ENCODE measurements around the gene TBCK.
"Not testable (repeated sequence)": the region's sequence is repeated elsewhere in the genome, so short reads cannot be mapped to it uniquely, and the experiment has no call there.

The TBCK gene

GRCh38 chr4:106315968-106316772, at the start of gene TBCK, which contains the start of gene AIMP1:
Gene TBCK, minus strand, starts transcription at chr4:106316209. Its CDS starts 7,249 bp downstream, at chr4:106308960.
Gene AIMP1, plus strand, starts transcription at chr4:106316550. Its CDS starts 8,460 bp downstream, at chr4:106325010.
- DNase-seq = peak; percentile 96

GRCh38 chr4:106365613-106366012, 49.6 kb upstream of the TBCK start:
- DNase-seq = no peak

GRCh38 chr4:106364282-106364681, 48.3 kb upstream of the TBCK start:
- DNase-seq = no peak

- no peak for DNase-seq
Measured at GRCh38 chr4:106362086-106362825, 46.2 kb upstream of the TBCK start.

DNA sequence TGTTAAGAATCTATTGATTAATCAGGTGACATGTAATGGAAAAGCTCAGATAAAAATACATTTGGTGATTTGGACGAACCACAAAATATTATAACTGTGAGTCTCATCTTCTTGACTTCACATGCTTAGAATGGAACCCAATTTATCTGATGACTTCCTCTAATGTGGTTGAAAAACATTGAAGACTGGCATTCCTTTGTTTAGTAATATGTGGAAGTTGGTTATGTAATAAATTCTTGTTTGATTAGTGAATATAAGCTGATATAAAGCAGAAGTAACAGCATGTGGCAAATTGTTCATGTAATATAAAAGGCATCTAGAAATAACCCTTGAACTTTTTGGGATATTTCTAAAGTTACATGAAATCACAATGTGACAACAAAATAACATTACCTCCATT, 42.9 kb upstream of the TBCK start:
- no peak for DNase-seq

GRCh38 chr4:106355193-106355592, 39.2 kb upstream of the TBCK start:
- peak; percentile 56 for DNase-seq

DNA sequence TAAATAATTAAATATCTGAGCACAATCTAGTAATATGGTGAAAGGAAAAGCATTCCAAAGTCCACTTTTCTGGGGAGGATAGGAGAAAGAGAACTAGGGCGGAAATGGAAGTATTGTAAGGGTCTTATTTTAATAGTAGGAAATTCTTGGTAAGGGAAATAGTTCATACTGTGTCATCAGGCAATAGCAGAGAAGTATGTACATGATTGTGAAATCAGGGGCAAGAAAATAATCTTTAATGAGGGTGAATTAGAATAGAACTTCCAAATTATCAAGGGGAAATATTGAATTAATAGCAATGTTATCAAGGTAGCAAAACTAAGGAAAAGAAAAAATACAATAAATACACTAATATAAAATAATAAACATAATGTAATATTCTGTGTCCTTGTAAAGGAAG, 37.8 kb upstream of the TBCK start:
- no peak for DNase-seq

GRCh38 chr4:106351016-106351415, 35.0 kb upstream of the TBCK start:
- no peak for DNase-seq

DNA sequence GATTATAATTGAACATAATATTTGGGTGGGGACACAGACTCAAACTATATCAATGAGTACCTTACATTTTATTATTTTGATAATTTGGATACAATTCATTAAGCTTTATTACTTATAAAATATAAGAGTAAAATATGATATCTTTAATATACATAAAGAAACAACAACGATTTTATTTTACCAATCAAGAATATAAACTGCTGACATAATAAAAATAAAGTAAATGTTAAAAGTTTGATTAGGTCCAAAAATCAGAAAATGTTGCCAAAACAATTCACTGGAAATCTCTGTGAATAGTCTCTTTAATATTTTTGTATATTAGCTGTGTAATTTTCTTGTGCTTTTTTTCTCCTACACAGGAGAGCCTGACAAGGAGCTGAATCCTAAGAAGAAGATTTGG, 31.2 kb upstream of the TBCK start:
- no peak for DNase-seq

DNA sequence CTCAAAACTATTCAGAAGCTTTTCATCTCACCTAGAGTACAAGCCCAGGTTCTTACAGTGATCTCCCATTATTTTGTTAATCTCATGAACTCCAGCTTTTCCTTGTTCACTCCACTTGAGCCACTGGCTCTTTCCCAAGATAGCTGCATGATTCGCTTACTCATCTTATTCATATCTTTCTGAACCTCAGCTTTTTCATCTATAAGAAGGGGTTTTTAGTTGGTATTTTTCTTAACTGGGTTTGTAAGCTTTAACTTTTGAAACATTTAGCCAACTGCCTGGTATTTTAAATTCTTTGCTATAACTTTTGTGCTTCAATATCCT, 28.6 kb upstream of the TBCK start:
- DNase-seq = no peak

- DNase-seq = no peak
Measured at GRCh38 chr4:106343865-106344646, 28.0 kb upstream of the TBCK start.

- no peak for DNase-seq
Measured at GRCh38 chr4:106340774-106341173, 24.8 kb upstream of the TBCK start.

- DNase-seq = no peak
Measured at GRCh38 chr4:106339431-106339830, 23.4 kb upstream of the TBCK start.

DNA sequence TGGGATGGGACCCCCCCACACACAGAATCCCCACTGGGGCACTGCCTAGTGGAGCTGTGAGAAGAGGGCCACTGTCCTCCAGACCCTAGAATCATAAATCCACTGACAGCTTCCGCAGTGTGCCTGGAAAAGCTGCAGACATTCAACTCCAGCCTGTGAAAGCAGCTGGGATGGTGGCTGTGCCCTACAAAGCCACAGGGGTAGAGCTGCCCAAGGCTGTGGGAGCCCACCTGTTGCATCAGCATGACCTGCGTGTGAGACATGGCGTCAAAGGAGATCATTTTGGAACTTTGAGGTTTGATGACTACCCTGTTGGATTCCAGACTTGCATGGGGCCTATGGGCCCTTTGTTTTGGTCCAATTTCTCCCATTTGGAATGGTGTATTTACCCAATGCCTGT, 22.7 kb upstream of the TBCK start:
- DNase-seq = no peak

DNA sequence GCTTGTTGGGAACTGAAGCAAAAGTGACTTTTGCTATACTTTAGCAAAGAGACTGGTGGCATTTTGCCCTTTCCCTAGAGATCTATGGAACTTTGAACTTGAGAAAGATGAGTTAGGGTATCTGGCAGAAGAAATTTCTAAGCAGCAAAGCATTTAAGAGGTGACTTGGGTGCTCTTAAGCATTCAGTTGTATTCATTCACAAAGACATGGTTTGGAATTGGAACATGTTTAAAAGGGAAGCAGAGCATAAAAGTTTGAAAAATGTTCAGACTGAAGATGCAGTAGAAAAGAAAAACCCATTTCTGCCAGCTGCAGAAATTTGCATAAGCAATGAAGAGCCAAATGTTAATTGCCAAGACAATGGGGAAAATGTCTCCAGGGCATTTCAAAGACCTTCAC, 21.9 kb upstream of the TBCK start:
- DNase-seq = no peak

DNA sequence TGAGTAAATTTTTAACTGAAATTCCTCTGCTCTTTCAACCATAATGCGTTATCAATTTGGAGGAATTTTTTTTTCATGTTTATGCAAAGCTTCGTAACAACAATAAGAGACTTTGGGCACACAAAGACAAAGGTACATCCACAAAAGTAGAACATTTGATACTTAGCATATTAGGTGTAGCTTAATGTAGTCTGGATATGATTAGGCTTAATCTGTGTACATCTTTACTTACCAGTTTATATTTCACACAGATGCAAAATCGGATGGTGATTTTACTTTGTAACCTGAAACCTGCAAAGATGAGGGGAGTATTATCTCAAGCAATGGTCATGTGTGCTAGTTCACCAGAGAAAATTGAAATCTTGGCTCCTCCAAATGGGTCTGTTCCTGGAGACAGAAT, 20.6 kb upstream of the TBCK start:
- no peak for DNase-seq

- no peak for DNase-seq
Measured at GRCh38 chr4:106334741-106335470, 18.9 kb upstream of the TBCK start.

GRCh38 chr4:106333186-106333585, 17.2 kb upstream of the TBCK start:
- no peak for DNase-seq

DNA sequence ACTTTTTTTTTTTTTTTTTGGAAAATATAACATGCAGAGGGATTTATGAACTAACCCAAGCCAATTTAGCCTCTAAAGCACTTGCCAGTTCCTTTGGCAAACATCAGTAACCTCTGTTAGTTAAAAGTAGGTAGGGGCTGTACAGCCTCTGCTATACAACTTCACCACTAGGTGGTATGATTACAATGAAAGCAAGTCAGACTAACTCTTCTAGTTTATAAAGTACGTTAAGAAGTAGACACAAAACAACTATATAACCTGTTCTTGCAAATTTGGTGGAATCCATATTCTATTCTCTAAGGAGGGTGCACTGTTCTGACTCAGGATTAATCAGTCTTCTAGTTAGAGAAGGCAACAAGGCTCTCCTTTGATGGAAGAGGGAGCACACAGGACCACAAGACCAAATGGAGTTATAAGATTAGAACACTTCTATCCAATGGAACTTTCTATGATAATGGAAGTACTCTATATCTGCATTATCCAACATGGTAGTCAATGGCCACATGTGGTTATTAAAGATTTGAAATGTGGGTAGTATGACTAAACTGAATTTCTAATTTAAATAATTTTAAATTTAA, 13.1 kb upstream of the TBCK start:
- DNase-seq = no peak

DNA sequence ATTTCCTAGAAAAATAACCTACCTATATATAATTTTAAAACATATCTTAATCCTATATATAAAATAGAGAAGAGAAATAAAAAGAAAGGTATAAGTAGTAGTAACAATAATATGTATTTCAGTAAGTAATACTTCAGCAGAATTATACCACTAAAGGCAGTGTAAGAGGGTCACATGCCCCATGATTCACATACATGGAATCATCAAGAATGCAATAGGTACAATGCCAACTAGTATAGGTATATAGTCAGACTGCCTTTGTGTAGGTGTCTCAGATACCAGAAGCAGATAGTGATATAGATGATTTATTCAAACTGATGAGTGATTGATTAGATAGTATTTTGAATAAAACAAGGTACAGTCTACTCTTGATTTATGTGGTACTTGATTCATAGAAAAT, 9.8 kb upstream of the TBCK start:
- no peak for DNase-seq

GRCh38 chr4:106323119-106323518, 7.1 kb upstream of the TBCK start:
- DNase-seq = no peak

DNA sequence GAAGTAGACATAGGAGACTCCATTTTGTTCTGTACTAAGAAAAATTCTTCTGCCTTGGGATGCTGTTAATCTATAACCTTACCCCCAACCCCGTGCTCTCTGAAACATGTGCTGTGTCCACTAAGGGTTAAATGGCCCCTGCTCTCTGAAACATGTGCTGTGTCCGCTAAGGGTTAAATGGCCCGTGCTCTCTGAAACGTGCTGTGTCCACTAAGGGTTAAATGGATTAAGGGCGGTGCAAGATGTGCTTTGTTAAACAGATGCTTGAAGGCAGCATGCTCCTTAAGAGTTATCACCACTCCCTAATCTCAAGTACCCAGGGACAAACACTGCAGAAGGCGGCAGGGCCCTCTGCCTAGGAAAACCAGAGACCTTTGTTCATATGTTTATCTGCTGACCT, 5.8 kb upstream of the TBCK start:
- not testable (repeated sequence) for DNase-seq

GRCh38 chr4:106321168-106321567, 5.2 kb upstream of the TBCK start:
- DNase-seq = not testable (repeated sequence)

Data from right forelimb (tissue), 1 donor.